Endothelial cell of umbilical vein (primary cell): ENCODE data around the gene UBE2L3. TPM values are rescaled to one million over a fixed set of nuclear protein-coding genes. Genes with fewer than 3 reads are reported as not detected.

Experiments
- BruUV-seq: library from RNA; stranded (reverse); fragments of 400-500 nt; replicated peaks from 2 replicates; lab custom pipeline; 2021; lab: Mats Ljungman, UMichigan
- CTCF ChIA-PET: fragments of 300-600, 350-600 bp; sonication (Branson Sonifier 250); formaldehyde crosslinking; loops from one replicate; lab custom pipeline; 2021; ENCODE audit warnings: antibody characterized with exemption, inconsistent platforms; lab: Charles Lee
- POLR2A ChIA-PET: fragments of 300-600, 350-600 bp; sonication (Branson Sonifier 250); formaldehyde crosslinking; loops from one replicate; lab custom pipeline; 2021; ENCODE audit warnings: antibody characterized with exemption, inconsistent platforms; lab: Charles Lee
- DNase-seq: peaks from one replicate; pipeline ENCODE4 v3.0.0-alpha.2; 2011; ENCODE audit warnings: low read depth, low spot score
- FAIRE-seq: peaks from 2 replicates; lab custom pipeline; 2011; peaks lifted over from hg19 to GRCh38; lab: Jason Lieb, UNC
- H2AFZ ChIP-seq: 2 replicates; pipeline ENCODE4 v1.6.0; 2012; ENCODE audit warnings: low read depth, low read length, control low read depth, inconsistent platforms
- H3K27ac ChIP-seq: 2 replicates; pipeline ENCODE4 v1.5.1; 2011; ENCODE audit warnings: low read depth, mild to moderate bottlenecking, control low read depth, low read length, moderate library complexity; ENCODE audit not compliant: insufficient read depth
- H3K27me3 ChIP-seq, 2 experiments: 2 replicates each; pipeline versions ENCODE4 v1.6.0 to v1.6.1; 2011; ENCODE audit warnings: low read length in 2 of 2, mixed read lengths in 1 of 2; ENCODE audit not compliant: control insufficient read depth in 2 of 2, insufficient read depth in 2 of 2
- H3K36me3 ChIP-seq, 2 experiments: 2 replicates in 1 of 2; 3 replicates in 1 of 2; pipeline ENCODE4 v1.5.1; 2011; ENCODE audit warnings: low read length in 2 of 2, mild to moderate bottlenecking in 1 of 2, moderate library complexity in 1 of 2; ENCODE audit not compliant: control insufficient read depth in 2 of 2, insufficient read depth in 2 of 2; ENCODE audit errors: extremely low read depth in 1 of 2
- H3K4me1 ChIP-seq: 3 replicates; pipeline ENCODE4 v1.5.1; 2011; ENCODE audit warnings: mild to moderate bottlenecking, low read length; ENCODE audit not compliant: control insufficient read depth, insufficient read depth; ENCODE audit errors: extremely low read depth
- H3K4me2 ChIP-seq: 2 replicates; pipeline ENCODE4 v1.6.1; 2011; ENCODE audit warnings: low read length, control low read depth, mixed read lengths; ENCODE audit not compliant: insufficient read depth
- H3K4me3 ChIP-seq, 3 experiments: fragments of 200-600 bp in 1 of 3; sonication (generic), shearing (Covaris generic) in 1 of 3; replicated peaks in 1 of 3; 2 replicates each; pipeline ENCODE4 v1.5.1; 2011 to 2016; ENCODE audit warnings: control low read depth in 3 of 3, low read length in 3 of 3, mild to moderate bottlenecking in 2 of 3, inconsistent platforms in 1 of 3, low read depth in 1 of 3, moderate library complexity in 1 of 3; ENCODE audit not compliant: insufficient read depth in 1 of 3
- H3K79me2 ChIP-seq: 2 replicates; pipeline ENCODE4 v1.6.0; 2012; ENCODE audit warnings: low read length, inconsistent platforms; ENCODE audit not compliant: control insufficient read depth, insufficient read depth
- H3K9ac ChIP-seq: replicated peaks from 2 replicates; pipeline ENCODE3; 2011; ENCODE audit warnings: low read length, control low read depth; ENCODE audit not compliant: insufficient read depth; ENCODE audit errors: extremely low read depth
- H3K9me1 ChIP-seq: replicated peaks from 3 replicates; pipeline ENCODE4 v1.6.0; 2011; ENCODE audit warnings: mild to moderate bottlenecking, low read length; ENCODE audit not compliant: control insufficient read depth, insufficient read depth; ENCODE audit errors: extremely low read depth
- H3K9me3 ChIP-seq: replicated peaks from 2 replicates; pipeline ENCODE4 v1.5.1; 2012; ENCODE audit warnings: low read length, inconsistent platforms; ENCODE audit not compliant: control insufficient read depth, insufficient read depth
- H4K20me1 ChIP-seq: replicated peaks from 2 replicates; pipeline ENCODE3; 2011; ENCODE audit warnings: mild to moderate bottlenecking, low read length; ENCODE audit not compliant: control insufficient read depth, insufficient read depth; ENCODE audit errors: extremely low read depth
- EZH2 ChIP-seq: IDR thresholded peaks from 2 replicates; pipeline ENCODE4 v1.6.1; 2012; ENCODE audit warnings: borderline replicate concordance, low read depth, mild to moderate bottlenecking, moderate library complexity, low read length, inconsistent platforms; ENCODE audit not compliant: severe bottlenecking
- FOS ChIP-seq: IDR thresholded peaks from 2 replicates; pipeline ENCODE4 v1.6.1; 2011; ENCODE audit warnings: mild to moderate bottlenecking, low read length, moderate library complexity, borderline replicate concordance; ENCODE audit not compliant: insufficient read depth
- GATA2 ChIP-seq: IDR thresholded peaks from 2 replicates; pipeline ENCODE4 v1.7.0; 2011; ENCODE audit warnings: low read depth, mild to moderate bottlenecking, moderate library complexity, mixed read lengths, low read length; ENCODE audit not compliant: insufficient read length, insufficient read depth
- JUN ChIP-seq: IDR thresholded peaks from 2 replicates; pipeline ENCODE4 v1.6.1; 2011; ENCODE audit warnings: borderline replicate concordance, low read depth; ENCODE audit not compliant: insufficient read length, insufficient read depth
- MAX ChIP-seq: IDR thresholded peaks from 2 replicates; pipeline ENCODE4 v1.6.1; 2011; ENCODE audit not compliant: insufficient read depth, insufficient read length
- MYC ChIP-seq: IDR thresholded peaks from one replicate; pipeline ENCODE4 v1.6.1; 2011; ENCODE audit warnings: mild to moderate bottlenecking, low read depth, low read length
- POLR2A ChIP-seq: IDR thresholded peaks from 2 replicates; pipeline ENCODE4 v1.6.1; 2012; ENCODE audit warnings: low read depth, mild to moderate bottlenecking, control low read depth, low read length
- POLR2AphosphoS5 ChIP-seq: IDR thresholded peaks from 2 replicates; pipeline ENCODE4 v1.6.1; 2012; ENCODE audit warnings: low read depth, mild to moderate bottlenecking, control low read depth, low read length, moderate library complexity; ENCODE audit not compliant: insufficient read depth
- dilution Hi-C: fragments of 300-500 bp; cut with MboI; formaldehyde crosslinking; loops from one replicate; pipeline ENCODE4 v1.15.0; 2019; ENCODE audit warnings: low sequenced_read_pairs; ENCODE audit not compliant: extremely low pct_ligation_motif_present
- intact Hi-C: fragments of 100-400 bp; cut with micrococcal nuclease; formaldehyde crosslinking; loops from one replicate; pipeline ENCODE4 v1.10.0; 2022
- polyA plus RNA-seq, 4 experiments: library from polyadenylated mRNA; depleted of rRNA in 3 of 4; stranded (reverse) in 3 of 4; unstranded in 1 of 4; fragments of >200 nt; gene quantifications; 2 replicates each; pipeline versions ENCODE4 v1.2.1 to v1.2.3, GENCODE V29; 2011 to 2012; ENCODE audit warnings: missing spikeins in 1 of 4
- total RNA-seq: library from RNA; stranded (reverse); gene quantifications from 2 replicates; pipeline ENCODE4 v1.2.3, GENCODE V29; 2021
- TF ChIP-seq, protein P1 (sequence below), 2 donors: IDR thresholded peaks; 1 replicate in 1 of 2; 2 replicates in 1 of 2; pipeline ENCODE4 v1.5.1; 2011; ENCODE audit warnings: low read length in 2 of 2, mild to moderate bottlenecking in 2 of 2, moderate library complexity in 2 of 2, control low read depth in 1 of 2, inconsistent platforms in 1 of 2, low read depth in 1 of 2; ENCODE audit not compliant: insufficient read depth in 1 of 2; ENCODE audit errors: extremely low read depth in 1 of 2

UBE2L3 gene
- total and polyA plus RNA-seq, 2 donors (not counting 3 experiments of a cell fraction or from before 2014, with no cell fraction given) = 66.0 to 83.5 TPM

DNA sequence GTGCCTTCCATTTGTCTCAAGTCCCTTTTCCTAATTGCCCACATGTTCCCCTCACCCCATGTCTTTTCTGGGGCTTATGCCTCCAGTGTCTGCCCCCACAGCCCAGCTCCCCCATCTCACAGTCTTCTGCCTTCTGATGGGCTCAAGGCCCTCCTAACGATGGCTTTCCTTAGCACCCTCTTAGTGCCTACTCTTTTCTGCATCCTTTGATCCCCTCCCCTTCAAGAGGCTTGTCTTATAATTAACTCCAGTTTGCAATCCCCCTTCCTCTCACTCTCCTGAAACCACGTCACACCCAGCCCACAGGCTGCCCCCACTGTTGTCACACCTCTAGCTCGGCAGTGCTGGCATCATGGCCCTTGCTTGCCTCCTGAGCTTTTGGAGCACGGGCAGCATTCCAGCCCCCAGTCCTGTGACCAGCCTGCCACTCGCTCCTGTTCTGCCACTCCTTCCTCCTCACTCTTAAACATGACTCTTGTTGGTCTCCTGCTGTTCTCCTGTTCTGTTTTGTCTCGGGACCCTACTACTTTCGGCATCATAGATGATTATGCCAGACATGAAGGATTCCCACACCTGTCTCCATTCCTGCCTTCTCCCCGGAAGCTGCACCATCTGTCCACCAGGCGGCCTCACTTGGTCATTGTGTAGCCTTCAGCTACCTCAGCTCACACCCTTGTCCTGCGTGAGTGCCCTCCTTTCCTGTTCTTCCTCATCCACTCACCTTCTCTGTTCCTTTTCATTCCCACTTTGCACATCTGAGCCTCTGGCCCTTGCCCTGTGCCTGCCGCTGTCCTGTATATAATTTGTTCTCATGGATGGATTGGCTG lies 26.1 kb downstream of the UBE2L3 start:
- Histone ChIP-seq H3K9me1 (no peaks in the 10 kb centered on the region), H3K9ac (no peak overlapping the region), H3K4me3 (no peak overlapping the region), H3K27me3 (no peaks in the 10 kb centered on the region), H3K9me3 (no peaks in the 10 kb centered on the region), H3K79me2 (peaks cover 98% of the 10 kb centered on the region), H3K36me3 (peaks cover 16 to 29% of the 10 kb centered on the region in 2 experiments), H3K4me2 (no peak overlapping the region), H4K20me1 (peaks cover 8% of the 10 kb centered on the region), H3K4me1 (no peaks in the 10 kb centered on the region), H2AFZ (no peak overlapping the region), H3K27ac (no peak overlapping the region)
- POLR2A ChIA-PET = no interaction called here
- CTCF ChIA-PET = interaction anchor here (1.2 to 2.4 kb wide), 3 partner anchors 14 to 49 kb away, joined by 3 to 9 read pairs (median 5); no protein-coding TSS in a partner anchor
- intact Hi-C loops = no loop called here
- DNase-seq (no peak), FAIRE-seq (no peak)
- TF ChIP-seq, protein P1, sequence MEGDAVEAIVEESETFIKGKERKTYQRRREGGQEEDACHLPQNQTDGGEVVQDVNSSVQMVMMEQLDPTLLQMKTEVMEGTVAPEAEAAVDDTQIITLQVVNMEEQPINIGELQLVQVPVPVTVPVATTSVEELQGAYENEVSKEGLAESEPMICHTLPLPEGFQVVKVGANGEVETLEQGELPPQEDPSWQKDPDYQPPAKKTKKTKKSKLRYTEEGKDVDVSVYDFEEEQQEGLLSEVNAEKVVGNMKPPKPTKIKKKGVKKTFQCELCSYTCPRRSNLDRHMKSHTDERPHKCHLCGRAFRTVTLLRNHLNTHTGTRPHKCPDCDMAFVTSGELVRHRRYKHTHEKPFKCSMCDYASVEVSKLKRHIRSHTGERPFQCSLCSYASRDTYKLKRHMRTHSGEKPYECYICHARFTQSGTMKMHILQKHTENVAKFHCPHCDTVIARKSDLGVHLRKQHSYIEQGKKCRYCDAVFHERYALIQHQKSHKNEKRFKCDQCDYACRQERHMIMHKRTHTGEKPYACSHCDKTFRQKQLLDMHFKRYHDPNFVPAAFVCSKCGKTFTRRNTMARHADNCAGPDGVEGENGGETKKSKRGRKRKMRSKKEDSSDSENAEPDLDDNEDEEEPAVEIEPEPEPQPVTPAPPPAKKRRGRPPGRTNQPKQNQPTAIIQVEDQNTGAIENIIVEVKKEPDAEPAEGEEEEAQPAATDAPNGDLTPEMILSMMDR (IDR thresholded peaks at IDR 0.05; ENCODE audit: extremely low read depth in 1 of 2, insufficient read depth in 1 of 2, low read depth in 1 of 2, low read length in 2 of 2) = peak; percentile 28 to 30
- TF ChIP-seq GATA2 = no peak
- no peak for TF ChIP-seq POLR2A
- dilution Hi-C loops = no loop called here
- BruUV-seq = TSS peak; percentile 6

DNA sequence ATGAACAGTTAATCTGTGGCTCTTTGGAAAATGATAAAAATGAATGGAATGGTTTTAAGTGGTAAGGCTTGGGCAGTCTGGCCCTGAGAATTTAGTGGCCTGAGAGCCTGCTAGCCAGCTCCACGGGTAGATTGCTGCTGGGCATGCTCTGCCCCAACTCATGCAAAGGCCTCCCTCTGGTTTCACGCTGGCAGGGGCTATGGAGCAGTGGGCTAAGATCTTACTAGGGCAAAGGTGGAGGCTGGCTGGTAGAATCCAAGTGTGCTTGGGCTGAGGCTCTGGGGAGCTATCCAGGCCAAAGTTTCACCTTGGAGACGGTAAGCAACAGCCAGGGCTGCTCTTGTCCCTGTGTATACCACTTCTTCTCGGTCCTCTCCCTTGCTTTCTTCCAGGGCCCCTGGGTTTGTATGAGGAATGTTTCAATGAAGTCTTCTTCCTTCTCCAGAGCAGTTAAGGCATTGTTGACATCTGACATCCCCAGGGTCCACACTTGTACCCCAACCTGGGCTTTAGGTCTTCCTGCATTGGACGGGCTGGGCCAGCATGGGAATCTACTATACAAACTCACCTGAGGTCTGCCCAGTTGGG lies 27.4 kb downstream of the UBE2L3 start:
- H4K20me1 ChIP-seq = peaks cover 10% of the 10 kb centered on the region
- H3K79me2 ChIP-seq = peaks cover 99% of the 10 kb centered on the region
- H3K27ac ChIP-seq = no peak overlapping the region
- POLR2A ChIA-PET = no interaction called here
- H3K36me3 ChIP-seq = peaks cover 16 to 29% of the 10 kb centered on the region in 2 experiments
- no peak overlapping the region for H3K4me3 ChIP-seq
- no peak overlapping the region for H3K4me2 ChIP-seq
- CTCF ChIA-PET = interaction anchor here (1.2 to 2.4 kb wide), 2 partner anchors 16 to 48 kb away, joined by 5 to 9 read pairs; no protein-coding TSS in a partner anchor
- no peak overlapping the region for H2AFZ ChIP-seq
- intact Hi-C loops (no loop called here), dilution Hi-C loops (no loop called here)
- DNase-seq = no peak
- H3K4me1 ChIP-seq = peaks cover 4% of the 10 kb centered on the region
- TF ChIP-seq MAX (no peak), EZH2 (no peak), POLR2AphosphoS5 (no peak), JUN (no peak), GATA2 (no peak), MYC (no peak), FOS (no peak), POLR2A (no peak)
- TF ChIP-seq, protein P1 (IDR thresholded peaks at IDR 0.05; ENCODE audit: extremely low read depth in 1 of 2, insufficient read depth in 1 of 2, low read depth in 1 of 2, low read length in 2 of 2) = no peak
- H3K9me1 ChIP-seq = no peaks in the 10 kb centered on the region
- H3K27me3 ChIP-seq = no peaks in the 10 kb centered on the region
- no TSS peak for BruUV-seq
- H3K9ac ChIP-seq = no peak overlapping the region
- FAIRE-seq = no peak
- no peaks in the 10 kb centered on the region for H3K9me3 ChIP-seq
